ENCODE measurements around the gene BIK.

BIK gene

GRCh38 chr22:43106302-43106701 lies 4.2 kb upstream of the BIK start:
- Histone ChIP-seq H3K27ac (ENCODE audit: low read length) (no peak overlapping the region), H3K4me3 (ENCODE audit: low read length) (no peak overlapping the region), H3K4me1 (ENCODE audit: low read length) (peaks cover 7% of the 10 kb centered on the region), H3K9me2 (replicated peaks; ENCODE audit: insufficient read depth, low read length) (no peaks in the 10 kb centered on the region), H3K4me2 (ENCODE audit: low read depth, low read length) (no peak overlapping the region), H4K20me1 (ENCODE audit: insufficient read depth, low read length) (no peaks in the 10 kb centered on the region), H3K9me3 (replicated peaks; ENCODE audit: insufficient read depth, low read length) (no peaks in the 10 kb centered on the region), H3K79me2 (ENCODE audit: low read length) (no peaks in the 10 kb centered on the region), H2AFZ (ENCODE audit: low read length) (no peak overlapping the region), H3K9ac (ENCODE audit: low read length) (no peak overlapping the region), H3K27me3 (replicated peaks; ENCODE audit: insufficient read depth, low read length) (peaks cover 10% of the 10 kb centered on the region; the same call in 1 of the 2 replicates), H3K36me3 (replicated peaks; ENCODE audit: insufficient read depth, low read length) (no peaks in the 10 kb centered on the region), H3F3A (ENCODE audit: insufficient read depth, low read length) (no peaks in the 10 kb centered on the region; the same call in 1 of the 2 replicates)
- no peak for TF ChIP-seq EZH2 (optimal IDR thresholded peaks at IDR 0.05; ENCODE audit: low read depth, low read length)
- DNase-seq: no peak

DNA sequence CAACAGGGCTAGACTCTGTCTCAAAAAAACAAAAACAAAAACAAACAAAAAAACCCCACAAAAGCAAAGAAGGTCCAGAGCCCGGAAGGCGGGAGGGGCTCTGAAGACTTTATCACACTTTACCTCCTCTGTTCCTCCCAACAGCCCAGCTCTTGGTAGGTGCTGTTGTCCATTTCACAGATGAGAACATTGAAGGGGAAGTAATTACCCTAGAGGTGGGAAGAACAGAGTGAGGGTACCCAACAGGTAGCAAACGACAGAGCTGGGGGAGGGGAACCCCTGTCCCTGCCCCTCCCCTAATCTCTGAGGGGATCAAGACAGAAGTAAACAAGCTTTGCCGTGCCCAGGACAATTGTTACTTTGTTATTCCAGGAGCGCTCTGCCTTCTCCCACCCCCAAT lies 1.0 kb upstream of the BIK start:
- Histone ChIP-seq H3K9me3 (replicated peaks; ENCODE audit: insufficient read depth, low read length) (no peaks in the 10 kb centered on the region), H3K9ac (ENCODE audit: low read length) (no peak overlapping the region), H2AFZ (ENCODE audit: low read length) (no peak overlapping the region), H3K36me3 (replicated peaks; ENCODE audit: insufficient read depth, low read length) (no peaks in the 10 kb centered on the region), H3K9me2 (replicated peaks; ENCODE audit: insufficient read depth, low read length) (no peaks in the 10 kb centered on the region), H3K4me2 (ENCODE audit: low read depth, low read length) (no peak overlapping the region), H3K27ac (ENCODE audit: low read length) (no peak overlapping the region), H3K4me1 (ENCODE audit: low read length) (peaks cover 3% of the 10 kb centered on the region; the same call in 1 of the 2 replicates), H4K20me1 (ENCODE audit: insufficient read depth, low read length) (no peaks in the 10 kb centered on the region), H3K27me3 (replicated peaks; ENCODE audit: insufficient read depth, low read length) (peaks cover 17% of the 10 kb centered on the region; the same call in 1 of the 2 replicates), H3K4me3 (ENCODE audit: low read length) (no peak overlapping the region), H3K79me2 (ENCODE audit: low read length) (no peaks in the 10 kb centered on the region), H3F3A (ENCODE audit: insufficient read depth, low read length) (no peaks in the 10 kb centered on the region; the same call in 1 of the 2 replicates)
- DNase-seq: no peak
- no peak for TF ChIP-seq EZH2 (optimal IDR thresholded peaks at IDR 0.05; ENCODE audit: low read depth, low read length)
- TF ChIP-seq, protein P1, sequence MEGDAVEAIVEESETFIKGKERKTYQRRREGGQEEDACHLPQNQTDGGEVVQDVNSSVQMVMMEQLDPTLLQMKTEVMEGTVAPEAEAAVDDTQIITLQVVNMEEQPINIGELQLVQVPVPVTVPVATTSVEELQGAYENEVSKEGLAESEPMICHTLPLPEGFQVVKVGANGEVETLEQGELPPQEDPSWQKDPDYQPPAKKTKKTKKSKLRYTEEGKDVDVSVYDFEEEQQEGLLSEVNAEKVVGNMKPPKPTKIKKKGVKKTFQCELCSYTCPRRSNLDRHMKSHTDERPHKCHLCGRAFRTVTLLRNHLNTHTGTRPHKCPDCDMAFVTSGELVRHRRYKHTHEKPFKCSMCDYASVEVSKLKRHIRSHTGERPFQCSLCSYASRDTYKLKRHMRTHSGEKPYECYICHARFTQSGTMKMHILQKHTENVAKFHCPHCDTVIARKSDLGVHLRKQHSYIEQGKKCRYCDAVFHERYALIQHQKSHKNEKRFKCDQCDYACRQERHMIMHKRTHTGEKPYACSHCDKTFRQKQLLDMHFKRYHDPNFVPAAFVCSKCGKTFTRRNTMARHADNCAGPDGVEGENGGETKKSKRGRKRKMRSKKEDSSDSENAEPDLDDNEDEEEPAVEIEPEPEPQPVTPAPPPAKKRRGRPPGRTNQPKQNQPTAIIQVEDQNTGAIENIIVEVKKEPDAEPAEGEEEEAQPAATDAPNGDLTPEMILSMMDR (IDR thresholded peaks at IDR 0.05; ENCODE audit: low read length): no peak
- no peak for TF ChIP-seq EZH2phosphoT487 (IDR thresholded peaks at IDR 0.05; ENCODE audit: low read length)

GRCh38 chr22:43109921-43110443 lies 568 bp upstream of the BIK start:
- H3K36me3 ChIP-seq (replicated peaks; ENCODE audit: insufficient read depth, low read length): no peaks in the 10 kb centered on the region
- peak overlapping the region; percentile 69 for H2AFZ ChIP-seq (ENCODE audit: low read length)
- no peaks in the 10 kb centered on the region for H3K79me2 ChIP-seq (ENCODE audit: low read length)
- H4K20me1 ChIP-seq (ENCODE audit: insufficient read depth, low read length): no peaks in the 10 kb centered on the region
- H3K9me3 ChIP-seq (replicated peaks; ENCODE audit: insufficient read depth, low read length): no peaks in the 10 kb centered on the region
- H3F3A ChIP-seq (ENCODE audit: insufficient read depth, low read length): no peaks in the 10 kb centered on the region
- no peak for DNase-seq
- no peaks in the 10 kb centered on the region for H3K9me2 ChIP-seq (replicated peaks; ENCODE audit: insufficient read depth, low read length)
- H3K27ac ChIP-seq (ENCODE audit: low read length): no peak overlapping the region
- H3K27me3 ChIP-seq (replicated peaks; ENCODE audit: insufficient read depth, low read length): peaks cover 17% of the 10 kb centered on the region; the same call in 1 of the 2 replicates
- peak overlapping the region; percentile 31; the same call in 1 of the 2 replicates for H3K4me3 ChIP-seq (ENCODE audit: low read length)
- H3K9ac ChIP-seq (ENCODE audit: low read length): no peak overlapping the region
- peak overlapping the region; percentile 73 for H3K4me2 ChIP-seq (ENCODE audit: low read depth, low read length)
- peaks cover 3% of the 10 kb centered on the region; the same call in 1 of the 2 replicates for H3K4me1 ChIP-seq (ENCODE audit: low read length)
- no peak for TF ChIP-seq EZH2 (optimal IDR thresholded peaks at IDR 0.05; ENCODE audit: low read depth, low read length)
- TF ChIP-seq, protein P1 (IDR thresholded peaks at IDR 0.05; ENCODE audit: low read length): no peak
- TF ChIP-seq EZH2phosphoT487 (IDR thresholded peaks at IDR 0.05; ENCODE audit: low read length): no peak

All from MM.1S (cell line).